HUES64 (cell line): Measurements from ENCODE around the gene TRIM7.
"Not testable (repeated sequence)": the region's sequence is repeated elsewhere in the genome, so short reads cannot be mapped to it uniquely, and the experiment has no call there.

Experiments used
- H3K27ac ChIP-seq: 2 replicates; pipeline ENCODE4 v1.7.0; 2013; ENCODE audit warnings: low read depth, low read length, inconsistent platforms
- H3K27me3 ChIP-seq: 2 replicates; pipeline ENCODE4 v1.6.1; 2013; ENCODE audit warnings: mild to moderate bottlenecking, low read length; ENCODE audit not compliant: insufficient read depth
- H3K36me3 ChIP-seq: 2 replicates; pipeline ENCODE4 v1.6.1; 2013; ENCODE audit warnings: mild to moderate bottlenecking, low read length; ENCODE audit not compliant: insufficient read depth
- H3K4me1 ChIP-seq: 2 replicates; pipeline ENCODE4 v1.6.1; 2013; ENCODE audit warnings: mild to moderate bottlenecking, low read length, moderate library complexity; ENCODE audit not compliant: insufficient read depth
- H3K4me3 ChIP-seq: 2 replicates; pipeline ENCODE4 v1.5.1; 2013; ENCODE audit warnings: mild to moderate bottlenecking, low read length, moderate library complexity
- H3K9ac ChIP-seq: 2 replicates; pipeline ENCODE4 v1.6.1; 2013; ENCODE audit warnings: mild to moderate bottlenecking, low read depth, low read length
- H3K9me3 ChIP-seq: 2 replicates; pipeline ENCODE4 v1.6.1; 2013; ENCODE audit warnings: low read depth, low read length; ENCODE audit not compliant: insufficient read depth
- WGBS: fragments of 150-250, 120-280 bp; methylation state at CpG from one replicate; pipeline ENCODE4 v1.1.7; 2013; ENCODE audit warnings: missing lambda C conversion rate; 5-methylcytosine and 5-hydroxymethylcytosine counted together

The TRIM7 gene

GRCh38 chr5:181166812-181167733 lies 37.9 kb downstream of the TRIM7 start:
- H3K4me1 ChIP-seq, result no peaks in the 10 kb centered on the region; the same call in 1 of the 2 replicates
- H3K27me3 ChIP-seq, result peaks cover 52% of the 10 kb centered on the region
- H3K27ac ChIP-seq, result no peak overlapping the region
- no peak overlapping the region for H3K9ac ChIP-seq
- no peaks in the 10 kb centered on the region for H3K9me3 ChIP-seq
- peak overlapping the region; percentile 21; the same call in 1 of the 2 replicates for H3K4me3 ChIP-seq
- H3K36me3 ChIP-seq, result no peaks in the 10 kb centered on the region
- 79% methylated on average over 4 of the region's 6 CpGs for WGBS

- 71% methylated on average over 48 of the region's 52 CpGs for WGBS
- Histone ChIP-seq H3K27me3 (peaks cover 32% of the 10 kb centered on the region), H3K36me3 (no peaks in the 10 kb centered on the region), H3K27ac (no peak overlapping the region), H3K9me3 (no peaks in the 10 kb centered on the region), H3K9ac (no peak overlapping the region), H3K4me1 (peaks cover 4% of the 10 kb centered on the region), H3K4me3 (peak overlapping the region; percentile 78)
These were observed 40.7 kb downstream of the TRIM7 start for GRCh38 chr5:181164076-181164952.

- WGBS, result 13% methylated on average over 14 of the region's 16 CpGs
- H3K4me1 ChIP-seq, result peaks cover 4% of the 10 kb centered on the region
- H3K36me3 ChIP-seq, result no peaks in the 10 kb centered on the region
- peak overlapping the region; percentile 78 for H3K4me3 ChIP-seq
- H3K27ac ChIP-seq, result no peak overlapping the region
- H3K27me3 ChIP-seq, result peaks cover 25% of the 10 kb centered on the region
- 0 out of 2 replicates have a peak overlapping the region, but pooled peaks have one; percentile 25 for H3K9ac ChIP-seq
- H3K9me3 ChIP-seq, result no peaks in the 10 kb centered on the region
These were observed 41.4 kb downstream of the TRIM7 start for GRCh38 chr5:181163487-181164075.

GRCh38 chr5:181161534-181162175 lies 43.3 kb downstream of the TRIM7 start:
- Histone ChIP-seq H3K27ac (no peak overlapping the region), H3K4me1 (peaks cover 4% of the 10 kb centered on the region), H3K9me3 (no peaks in the 10 kb centered on the region), H3K27me3 (peaks cover 10% of the 10 kb centered on the region; the same call in 1 of the 2 replicates), H3K9ac (no peak overlapping the region), H3K36me3 (no peaks in the 10 kb centered on the region), H3K4me3 (peak overlapping the region; percentile 45)
- 80% methylated on average over 4 of the region's 4 CpGs for WGBS

GRCh38 chr5:181160755-181161533 lies 44.1 kb downstream of the TRIM7 start:
- Histone ChIP-seq H3K4me3 (peak overlapping the region; percentile 45), H3K27me3 (peaks cover 14% of the 10 kb centered on the region; the same call in 1 of the 2 replicates), H3K27ac (0 out of 2 replicates have a peak overlapping the region, but pooled peaks have one; percentile 28)
- H3K4me1 ChIP-seq, H3K9ac ChIP-seq, H3K9me3 ChIP-seq, H3K36me3 ChIP-seq: not testable (repeated sequence)
- 38% methylated on average over 16 of the region's 48 CpGs for WGBS

GRCh38 chr5:181160152-181160754 lies 44.7 kb downstream of the TRIM7 start:
- Histone ChIP-seq H3K9me3 (no peaks in the 10 kb centered on the region), H3K4me1 (peaks cover 4% of the 10 kb centered on the region), H3K4me3 (peak overlapping the region; percentile 42), H3K27me3 (peaks cover 14% of the 10 kb centered on the region; the same call in 1 of the 2 replicates), H3K9ac (no peak overlapping the region; the same call in 1 of the 2 replicates), H3K27ac (peak overlapping the region; percentile 88; the same call in 1 of the 2 replicates), H3K36me3 (no peaks in the 10 kb centered on the region)
- 73% methylated on average over 18 of the region's 21 CpGs for WGBS

GRCh38 chr5:181159286-181160151 lies 45.5 kb downstream of the TRIM7 start:
- H3K36me3 ChIP-seq, result no peaks in the 10 kb centered on the region
- WGBS, result 56% methylated on average over 19 of the region's 20 CpGs
- H3K4me1 ChIP-seq, result peaks cover 4% of the 10 kb centered on the region
- no peak overlapping the region for H3K9ac ChIP-seq
- H3K27ac ChIP-seq, result peak overlapping the region; percentile 88; the same call in 1 of the 2 replicates
- H3K27me3 ChIP-seq, result peaks cover 14% of the 10 kb centered on the region; the same call in 1 of the 2 replicates
- no peak overlapping the region for H3K4me3 ChIP-seq
- H3K9me3 ChIP-seq, result no peaks in the 10 kb centered on the region

- Histone ChIP-seq H3K27me3 (peaks cover 14% of the 10 kb centered on the region; the same call in 1 of the 2 replicates), H3K9ac (no peak overlapping the region), H3K36me3 (no peaks in the 10 kb centered on the region), H3K9me3 (no peaks in the 10 kb centered on the region), H3K27ac (no peak overlapping the region), H3K4me3 (no peak overlapping the region), H3K4me1 (peaks cover 4% of the 10 kb centered on the region)
- WGBS, result 94% methylated on average over 3 of the region's 3 CpGs
These were observed 46.1 kb downstream of the TRIM7 start for GRCh38 chr5:181158869-181159268.

GRCh38 chr5:181156758-181157157 lies 48.2 kb downstream of the TRIM7 start:
- no peak overlapping the region for H3K9ac ChIP-seq
- H3K4me1 ChIP-seq, result peaks cover 4% of the 10 kb centered on the region; the same call in 1 of the 2 replicates
- H3K9me3 ChIP-seq, result 0 out of 2 replicates have a peak, but pooled peaks cover 7% of the 10 kb centered on the region
- H3K27ac ChIP-seq, result no peak overlapping the region
- H3K4me3 ChIP-seq, result no peak overlapping the region
- H3K36me3 ChIP-seq, result no peaks in the 10 kb centered on the region
- 0 out of 2 replicates have a peak, but pooled peaks cover 9% of the 10 kb centered on the region for H3K27me3 ChIP-seq
- WGBS, result 54% methylated on average over 3 of the region's 3 CpGs
